Measurements from ENCODE around the gene ZNF74. TPM values are rescaled to one million over a fixed set of nuclear protein-coding genes. Genes with fewer than 3 reads are reported as not detected.
A peak's percentile ranks its signal among the peaks of the same experiment; 100 is the strongest.
"Not testable (repeated sequence)": the region's sequence is repeated elsewhere in the genome, so short reads cannot be mapped to it uniquely, and the experiment has no call there.

ZNF74 gene
- total RNA-seq (2022): 11.1 and 15.2 TPM in 2 replicates
- percentile 54 among the genes with signal in this experiment for Bru-seq, nascent RNA
- BruChase-seq, experiment 1, labeled RNA remaining after a 6-hour chase: percentile 62 among the genes with signal in this experiment
- percentile 70 among the genes with signal in this experiment for BruChase-seq, experiment 2, labeled RNA remaining after a 2-hour chase
- long read RNA-seq, partial matches to known transcripts: 0 of 5 reads
- long read RNA-seq, other reads (novel, unspliced or antisense): 1 of 5 reads

DNA sequence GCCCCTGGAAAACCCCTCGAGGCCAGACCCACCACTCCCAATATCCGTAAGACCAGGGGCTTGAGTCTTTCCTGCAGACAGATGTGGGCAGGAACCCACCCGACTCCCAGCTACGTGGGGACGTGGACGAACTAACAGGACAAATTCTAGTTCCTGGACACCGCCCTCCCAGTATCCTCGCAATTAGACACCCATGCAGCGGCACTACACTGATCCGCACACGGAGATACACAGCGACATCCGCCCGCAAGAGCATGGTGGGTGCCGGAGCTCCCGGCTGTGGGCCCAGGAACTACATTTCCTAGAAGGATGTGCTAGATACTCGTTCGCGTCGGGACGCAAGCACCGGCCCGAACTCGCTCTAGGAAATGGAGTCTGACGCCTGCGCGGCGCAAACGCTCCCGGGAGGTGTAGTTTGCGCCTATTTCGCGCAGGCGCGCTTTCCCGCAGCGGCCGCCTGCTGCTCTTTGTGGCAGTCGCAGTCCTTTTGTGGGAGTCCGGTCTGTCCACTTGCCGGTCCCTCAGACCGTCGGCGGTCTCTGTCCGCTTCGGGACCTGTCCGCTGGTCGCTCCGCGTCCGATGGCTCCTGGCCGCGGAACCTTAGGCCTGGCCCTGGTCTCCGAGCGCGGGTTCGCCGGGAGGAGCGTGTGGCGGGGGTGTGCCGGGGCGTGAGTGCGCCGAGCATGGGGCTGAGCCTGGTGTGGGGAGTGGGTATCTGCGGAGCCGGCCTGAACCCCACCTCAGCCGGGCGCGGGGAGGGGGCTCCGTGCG lies at the start of gene ZNF74:
TSS of gene ZNF74 (plus strand) at position 447 of the 772 bp plus-strand sequence. CDS start 478 bp downstream, outside the sequence.
- no peaks in the 10 kb centered on the region for H3K9me3 Mint-ChIP-seq (ENCODE audit: low read depth, unreplicated experiment)
- BruUV-seq (replicated peaks): no TSS peak
- H3K27ac Mint-ChIP-seq (ENCODE audit: unreplicated experiment): peak within 1 kb of the TSS; percentile 47
- CTCF ChIA-PET: interaction anchor here (0.5 kb wide), 1 partner anchor 25 kb away, joined by 5 read pairs; no protein-coding TSS in a partner anchor
- DNase-seq: peak; percentile 86
- intact Hi-C loops (cut with micrococcal nuclease; ENCODE audit: unreplicated experiment): no loop called here
- no peak for TF ChIP-seq CTCF (IDR thresholded peaks at IDR 0.05; ENCODE audit: unreplicated experiment)
- peaks cover 22% of the 10 kb centered on the region for H3K36me3 Mint-ChIP-seq (ENCODE audit: insufficient read depth, unreplicated experiment)
- H3K4me3 Mint-ChIP-seq (ENCODE audit: low read depth, unreplicated experiment): peak within 1 kb of the TSS; percentile 86
- H3K27me3 Mint-ChIP-seq (ENCODE audit: unreplicated experiment): peaks cover 29% of the 10 kb centered on the region
- H3K4me1 Mint-ChIP-seq (ENCODE audit: low read depth, unreplicated experiment): peaks cover 25% of the 10 kb centered on the region

DNA sequence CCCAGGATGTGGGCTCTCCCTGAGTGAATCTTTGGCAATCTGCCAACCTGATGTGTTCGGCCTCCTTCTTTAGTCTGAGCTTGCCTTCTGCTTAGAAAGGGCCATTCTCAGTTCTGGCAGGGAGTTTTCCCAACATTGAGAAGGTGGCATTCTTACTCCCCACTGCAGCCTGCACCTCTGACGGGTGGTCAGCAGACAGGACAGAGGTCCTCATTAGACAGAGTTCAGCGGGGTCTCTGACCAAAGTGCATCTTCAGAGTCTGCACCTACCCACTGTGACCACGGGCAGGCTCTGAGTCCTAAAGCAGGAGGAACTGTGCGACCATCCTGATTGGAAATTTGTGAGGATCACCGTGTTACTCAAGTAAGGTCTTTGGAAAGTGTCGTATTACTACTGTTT lies 47.4 kb upstream of the ZNF74 start:
- H3K4me1 Mint-ChIP-seq (ENCODE audit: low read depth, unreplicated experiment); CTCF ChIA-PET; BruUV-seq (replicated peaks); H3K27ac Mint-ChIP-seq (ENCODE audit: unreplicated experiment); H3K27me3 Mint-ChIP-seq (ENCODE audit: unreplicated experiment); intact Hi-C loops (cut with micrococcal nuclease; ENCODE audit: unreplicated experiment); H3K4me3 Mint-ChIP-seq (ENCODE audit: low read depth, unreplicated experiment); H3K9me3 Mint-ChIP-seq (ENCODE audit: low read depth, unreplicated experiment); DNase-seq; H3K36me3 Mint-ChIP-seq (ENCODE audit: insufficient read depth, unreplicated experiment): not testable (repeated sequence)

- CTCF ChIA-PET; BruUV-seq (replicated peaks); H3K4me3 Mint-ChIP-seq (ENCODE audit: low read depth, unreplicated experiment); intact Hi-C loops (cut with micrococcal nuclease; ENCODE audit: unreplicated experiment); H3K9me3 Mint-ChIP-seq (ENCODE audit: low read depth, unreplicated experiment); DNase-seq; H3K27ac Mint-ChIP-seq (ENCODE audit: unreplicated experiment); H3K27me3 Mint-ChIP-seq (ENCODE audit: unreplicated experiment); H3K4me1 Mint-ChIP-seq (ENCODE audit: low read depth, unreplicated experiment): not testable (repeated sequence)
- H3K36me3 Mint-ChIP-seq (ENCODE audit: insufficient read depth, unreplicated experiment): peaks cover 27% of the 10 kb centered on the region
Measured at GRCh38 chr22:20352536-20352935, 41.4 kb upstream of the ZNF74 start.

- no peaks in the 10 kb centered on the region for H3K27me3 Mint-ChIP-seq (ENCODE audit: unreplicated experiment)
- no peaks in the 10 kb centered on the region for H3K4me1 Mint-ChIP-seq (ENCODE audit: low read depth, unreplicated experiment)
- H3K4me3 Mint-ChIP-seq (ENCODE audit: low read depth, unreplicated experiment): no peak overlapping the region
- H3K9me3 Mint-ChIP-seq (ENCODE audit: low read depth, unreplicated experiment): no peaks in the 10 kb centered on the region
- intact Hi-C loops (cut with micrococcal nuclease; ENCODE audit: unreplicated experiment): no loop called here
- CTCF ChIA-PET: interaction anchor here (0.6 kb wide), 1 partner anchor 413 kb away, joined by 4 read pairs; no protein-coding TSS in a partner anchor
- H3K27ac Mint-ChIP-seq (ENCODE audit: unreplicated experiment): no peak overlapping the region
- DNase-seq: no peak
- H3K36me3 Mint-ChIP-seq (ENCODE audit: insufficient read depth, unreplicated experiment): peaks cover 31% of the 10 kb centered on the region
- no TSS peak for BruUV-seq (replicated peaks)
- no peak for TF ChIP-seq CTCF (IDR thresholded peaks at IDR 0.05; ENCODE audit: unreplicated experiment)
Measured at GRCh38 chr22:20354238-20354975, 39.5 kb upstream of the ZNF74 start.

DNA sequence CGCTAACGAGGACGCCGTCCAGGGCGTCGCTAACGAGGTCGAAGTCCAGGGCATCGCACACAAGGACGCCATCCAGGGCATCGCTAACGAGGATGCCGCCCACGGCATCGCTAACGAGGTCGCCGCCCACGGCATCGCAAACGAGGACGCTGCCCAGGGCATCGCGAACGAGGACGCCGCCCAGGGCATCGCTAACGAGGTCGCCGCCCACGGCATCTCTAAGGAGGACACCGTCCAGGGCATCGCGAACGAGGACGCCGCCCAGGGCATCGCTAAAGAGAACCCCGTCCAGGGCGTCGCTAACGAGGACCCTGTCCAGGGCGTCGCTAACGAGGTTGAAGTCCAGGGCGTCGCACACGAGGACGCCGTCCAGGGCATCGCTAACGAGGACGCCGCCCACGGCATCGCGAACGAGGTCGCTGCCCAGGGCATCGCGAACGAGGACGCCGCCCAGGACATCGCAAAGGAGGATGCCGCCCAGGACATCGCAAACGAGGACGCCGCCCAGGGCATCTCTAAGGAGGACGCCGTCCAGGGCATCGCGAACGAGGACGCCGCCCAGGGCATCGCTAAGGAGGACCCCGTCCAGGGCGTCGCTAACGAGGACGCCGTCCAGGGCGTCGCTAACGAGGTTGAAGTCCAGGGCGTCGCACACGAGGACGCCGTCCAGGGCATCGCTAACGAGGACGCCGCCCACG lies 37.9 kb upstream of the ZNF74 start:
- H3K27ac Mint-ChIP-seq (ENCODE audit: unreplicated experiment); H3K4me3 Mint-ChIP-seq (ENCODE audit: low read depth, unreplicated experiment); CTCF ChIA-PET; intact Hi-C loops (cut with micrococcal nuclease; ENCODE audit: unreplicated experiment); DNase-seq; H3K27me3 Mint-ChIP-seq (ENCODE audit: unreplicated experiment); BruUV-seq (replicated peaks); H3K4me1 Mint-ChIP-seq (ENCODE audit: low read depth, unreplicated experiment); H3K9me3 Mint-ChIP-seq (ENCODE audit: low read depth, unreplicated experiment): not testable (repeated sequence)
- peaks cover 31% of the 10 kb centered on the region for H3K36me3 Mint-ChIP-seq (ENCODE audit: insufficient read depth, unreplicated experiment)

- H3K9me3 Mint-ChIP-seq (ENCODE audit: low read depth, unreplicated experiment); H3K4me3 Mint-ChIP-seq (ENCODE audit: low read depth, unreplicated experiment); CTCF ChIA-PET: not testable (repeated sequence)
Measured at GRCh38 chr22:20356906-20357305, 37.0 kb upstream of the ZNF74 start.

DNA sequence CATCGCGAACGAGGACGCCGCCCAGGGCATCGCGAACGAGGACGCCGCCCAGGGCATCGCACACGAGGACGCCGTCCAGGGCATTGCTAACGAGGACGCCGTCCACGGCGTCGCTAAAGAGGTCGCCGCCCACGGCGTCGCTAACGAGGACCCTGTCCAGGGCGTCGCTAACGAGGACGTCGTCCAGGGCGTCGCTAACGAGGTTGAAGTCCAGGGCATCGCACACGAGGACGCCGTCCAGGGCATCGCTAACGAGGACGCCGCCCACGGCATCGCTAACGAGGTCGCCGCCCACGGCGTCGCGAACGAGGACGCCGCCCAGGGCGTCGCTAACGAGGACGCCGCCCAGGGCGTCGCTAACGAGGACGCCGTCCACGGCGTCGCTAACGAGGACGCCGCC lies 36.0 kb upstream of the ZNF74 start:
- DNase-seq; H3K4me1 Mint-ChIP-seq (ENCODE audit: low read depth, unreplicated experiment); intact Hi-C loops (cut with micrococcal nuclease; ENCODE audit: unreplicated experiment); H3K9me3 Mint-ChIP-seq (ENCODE audit: low read depth, unreplicated experiment); CTCF ChIA-PET; BruUV-seq (replicated peaks); H3K27me3 Mint-ChIP-seq (ENCODE audit: unreplicated experiment); H3K27ac Mint-ChIP-seq (ENCODE audit: unreplicated experiment); H3K4me3 Mint-ChIP-seq (ENCODE audit: low read depth, unreplicated experiment): not testable (repeated sequence)
- peaks cover 31% of the 10 kb centered on the region for H3K36me3 Mint-ChIP-seq (ENCODE audit: insufficient read depth, unreplicated experiment)

More at GRCh38 chr22:20356906-20357305, 37.0 kb upstream of the ZNF74 start:
- peaks cover 31% of the 10 kb centered on the region for H3K36me3 Mint-ChIP-seq (ENCODE audit: insufficient read depth, unreplicated experiment)
- H3K4me1 Mint-ChIP-seq (ENCODE audit: low read depth, unreplicated experiment); H3K27me3 Mint-ChIP-seq (ENCODE audit: unreplicated experiment); H3K27ac Mint-ChIP-seq (ENCODE audit: unreplicated experiment); intact Hi-C loops (cut with micrococcal nuclease; ENCODE audit: unreplicated experiment); BruUV-seq (replicated peaks); DNase-seq: not testable (repeated sequence)
